ENCODE data around the gene TP53TG5.

DNA sequence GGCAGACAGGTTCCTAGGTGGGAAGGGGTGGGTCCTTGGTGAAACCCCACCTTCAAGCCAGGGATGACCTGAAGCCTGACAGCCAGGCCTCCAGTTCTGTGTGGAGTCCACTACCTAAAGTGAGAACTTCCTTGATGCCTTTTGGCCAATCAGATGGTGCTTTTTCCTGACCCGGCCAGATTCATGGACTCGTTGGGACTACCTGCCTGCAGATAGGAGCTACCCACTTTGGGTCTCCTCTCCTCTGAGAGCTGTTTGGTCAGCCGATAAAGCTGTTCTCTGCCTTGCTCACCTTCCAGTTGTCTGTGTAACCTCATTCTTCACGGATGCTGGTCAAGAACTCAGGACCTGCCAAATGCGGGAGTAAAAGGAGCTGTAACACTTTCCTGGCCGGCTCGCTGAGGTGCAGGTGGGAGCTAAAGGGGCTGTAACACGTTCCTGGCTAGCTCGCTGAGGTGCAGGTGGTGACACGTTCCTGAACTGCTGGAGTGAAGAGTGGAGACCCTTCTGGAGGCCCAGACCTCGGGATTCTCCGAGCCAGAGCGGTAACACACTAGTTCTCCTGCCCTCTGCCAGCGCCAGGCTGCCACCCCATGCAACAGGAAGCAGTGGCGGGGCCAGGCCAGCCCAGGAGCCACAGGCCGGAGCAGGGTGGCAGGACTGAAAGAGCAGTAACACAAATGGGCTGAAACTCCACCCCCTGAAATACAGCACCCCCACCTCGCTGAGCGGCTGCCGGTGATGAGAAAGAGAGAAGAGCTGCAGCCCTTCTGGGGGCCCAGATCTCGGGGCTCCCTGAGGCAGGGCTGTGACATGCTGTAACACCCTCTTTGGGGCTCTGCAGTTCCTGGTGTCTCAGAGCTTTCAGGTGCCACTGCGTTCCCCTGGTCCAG lies 16.3 kb upstream of the TP53TG5 start:
- TF ChIP-seq CTCF (IDR thresholded peaks at IDR 0.05) = no peak
- no peak for TF ChIP-seq POLR2A (IDR thresholded peaks at IDR 0.05)

Measured in Peyer's patch (tissue), 4 donors.